ENCODE measurements around the gene OOSP1.
"Not testable (repeated sequence)": the region's sequence is repeated elsewhere in the genome, so short reads cannot be mapped to it uniquely, and the experiment has no call there.

Gene OOSP1

DNA sequence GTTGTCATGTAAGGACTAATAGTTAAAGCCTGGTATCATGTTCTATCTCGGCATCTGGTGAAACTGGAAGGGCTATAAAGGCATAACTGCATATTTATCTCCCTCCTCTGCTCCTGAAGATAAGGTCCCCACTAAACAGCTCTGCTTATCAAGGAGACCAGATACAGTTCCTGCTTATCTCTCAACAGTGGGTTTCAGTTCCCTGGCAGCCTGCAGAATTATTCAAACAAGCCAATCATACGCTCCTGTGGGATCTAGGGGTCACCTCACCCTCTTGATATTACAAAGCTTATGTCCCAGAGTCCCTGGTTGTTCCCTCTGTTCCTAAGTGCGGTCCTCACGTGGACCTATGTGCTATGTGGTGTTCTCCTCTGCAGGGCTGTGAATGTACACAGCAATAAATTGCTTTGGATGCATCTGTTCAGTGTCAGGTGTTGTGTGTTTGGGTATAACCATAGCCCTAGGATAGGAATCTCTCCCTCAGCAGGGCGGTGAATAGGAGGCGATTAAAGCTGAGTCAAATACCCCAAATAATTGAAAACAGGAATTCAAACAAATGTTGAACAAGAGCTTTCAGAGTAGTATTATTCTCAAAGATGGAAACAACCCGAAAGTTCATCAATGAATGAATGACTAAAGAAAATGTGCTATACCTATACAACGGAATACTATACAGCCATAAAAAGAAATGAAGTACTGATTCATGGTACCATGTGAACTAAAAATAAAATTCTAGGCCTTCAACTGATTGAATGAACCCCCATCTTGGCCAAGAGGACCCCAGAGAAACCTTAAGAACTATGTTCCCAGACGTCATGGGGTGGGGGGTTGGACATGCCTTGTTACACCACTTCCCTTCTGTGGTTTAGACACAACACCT is 22.5 kb downstream of the OOSP1 start:
- DNase-seq: no peak

DNA sequence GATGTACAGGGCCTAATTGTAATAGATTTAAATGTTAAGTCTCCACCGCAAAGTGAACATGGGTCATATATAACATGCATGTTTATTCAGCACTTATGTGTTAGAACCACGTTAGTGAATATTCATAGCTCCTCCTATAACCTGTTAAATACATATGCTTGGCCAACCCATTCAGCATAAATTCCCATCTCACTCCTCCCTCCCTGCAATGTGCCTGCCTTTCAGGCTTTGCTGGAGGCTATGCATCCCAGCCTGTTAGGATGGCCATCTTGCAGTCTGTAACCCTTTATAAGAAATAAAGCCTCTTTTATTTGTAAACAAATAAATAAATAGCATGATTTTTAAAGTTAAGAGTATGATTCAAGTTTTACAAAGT is 23.9 kb downstream of the OOSP1 start:
- DNase-seq: no peak

DNA sequence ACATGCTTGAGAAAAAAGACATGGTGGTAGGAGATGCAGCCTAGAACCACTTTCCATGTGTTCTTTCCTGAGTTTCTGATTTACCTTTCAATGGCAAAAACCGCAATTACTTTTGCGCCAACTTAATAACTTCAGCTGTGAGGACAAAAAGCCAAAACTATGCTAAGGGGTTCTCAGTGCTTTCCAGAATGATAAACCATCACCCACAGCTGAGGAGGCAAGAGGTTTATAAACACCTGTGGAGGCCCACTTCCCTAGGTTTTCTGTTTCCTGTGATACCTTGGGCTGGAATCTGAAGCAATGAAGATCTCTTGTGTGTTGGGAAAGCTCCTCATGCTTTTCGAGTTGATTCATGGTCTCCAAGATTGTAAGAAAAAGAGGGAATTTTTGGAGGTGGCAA is 25.5 kb downstream of the OOSP1 start, which contains the start of gene OOSP4A:
OOSP4A (plus strand) TSS at position 301 of the 400 bp plus-strand sequence; CDS start at position 301, 0 bp downstream.
- no peak for DNase-seq

DNA sequence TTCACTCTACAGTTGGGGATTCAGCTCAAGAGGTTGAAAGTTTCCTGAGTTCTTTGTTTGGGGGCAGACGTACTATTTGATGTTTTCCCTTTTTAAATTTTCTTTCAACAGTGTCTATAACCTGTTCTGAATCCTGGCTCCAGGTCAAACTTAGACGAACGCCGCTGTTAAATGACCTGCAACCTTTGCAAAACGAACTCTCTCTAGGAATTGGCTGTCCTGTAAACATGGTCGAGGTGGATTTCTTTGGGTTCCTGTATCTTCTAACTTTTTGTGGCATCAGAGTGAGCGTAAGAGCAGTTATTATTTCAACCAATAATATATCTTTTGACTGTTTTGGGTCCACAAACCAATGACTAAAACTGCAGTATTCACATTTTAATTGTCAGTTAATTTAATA is 27.2 kb downstream of the OOSP1 start:
- no peak for DNase-seq

DNA sequence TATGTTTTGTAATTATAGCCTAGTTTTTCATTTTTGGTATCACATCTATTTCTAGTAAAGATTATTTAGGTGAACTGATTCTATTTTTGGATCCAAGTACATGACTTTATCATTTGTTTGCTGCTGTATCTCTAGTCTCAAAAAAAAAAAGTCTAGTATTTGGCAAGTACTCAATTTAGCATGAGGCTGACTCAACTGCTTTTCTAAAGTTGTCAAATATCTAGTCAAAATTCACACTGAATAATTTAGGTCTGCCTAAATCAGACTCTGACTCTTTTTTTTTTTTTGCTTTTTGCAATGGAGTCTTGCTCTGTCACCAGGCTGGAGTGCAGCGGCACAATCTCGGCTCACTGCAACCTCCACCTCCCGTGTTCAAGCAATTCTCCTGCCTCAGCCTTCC is 28.0 kb downstream of the OOSP1 start:
- DNase-seq: no peak

DNA sequence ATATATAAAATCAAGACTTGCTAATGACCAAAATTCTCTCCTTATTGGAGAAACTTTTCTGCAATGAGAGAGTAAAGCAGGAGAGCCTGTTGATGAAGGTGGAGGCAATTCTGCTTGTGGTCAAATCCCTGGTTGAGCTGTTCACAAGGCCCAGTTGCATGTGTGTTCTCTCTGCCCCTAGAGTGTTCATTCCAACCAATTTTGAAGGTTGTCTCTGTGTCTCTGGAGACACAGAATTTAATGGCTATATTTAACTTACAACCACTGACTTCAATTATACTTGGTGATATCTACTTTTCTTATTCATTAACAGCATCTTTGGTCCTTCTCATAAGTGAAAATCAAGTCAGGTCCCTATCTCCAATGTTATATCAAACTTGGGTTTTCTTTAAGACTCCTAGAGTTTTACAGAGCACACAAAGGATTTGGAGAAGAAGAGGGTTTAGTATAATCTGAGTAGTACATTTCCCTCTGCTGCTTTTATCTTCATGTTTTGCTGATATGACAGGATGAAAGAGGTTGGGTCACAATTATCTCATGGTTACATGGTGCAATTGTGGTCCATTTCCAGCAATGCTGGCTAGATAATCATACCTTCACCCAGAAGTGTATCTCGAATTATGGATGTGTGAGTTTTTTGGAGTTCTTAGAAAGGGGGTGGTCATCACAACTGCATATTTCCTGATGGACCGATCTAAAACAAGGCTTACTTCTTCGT is 29.6 kb downstream of the OOSP1 start:
- no peak for DNase-seq

DNA sequence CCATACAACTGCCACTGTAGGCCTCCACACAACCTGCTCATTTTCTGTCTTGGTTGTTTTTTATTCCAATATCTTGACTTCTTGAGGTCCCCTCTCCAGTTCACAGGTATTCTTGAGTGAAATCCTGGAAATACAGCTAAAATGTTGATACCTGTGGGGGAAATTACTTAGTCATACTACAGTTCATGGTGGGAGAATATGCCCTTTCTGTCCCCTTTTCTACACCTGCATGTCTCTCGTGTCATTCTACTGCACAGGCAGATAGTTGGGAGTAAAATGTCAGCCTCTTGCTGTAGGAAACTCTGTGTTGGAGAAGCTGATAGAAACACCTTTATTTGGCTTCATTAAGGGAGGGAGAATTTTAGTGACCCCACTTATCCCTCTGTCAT is 30.2 kb downstream of the OOSP1 start:
- DNase-seq: no peak

DNA sequence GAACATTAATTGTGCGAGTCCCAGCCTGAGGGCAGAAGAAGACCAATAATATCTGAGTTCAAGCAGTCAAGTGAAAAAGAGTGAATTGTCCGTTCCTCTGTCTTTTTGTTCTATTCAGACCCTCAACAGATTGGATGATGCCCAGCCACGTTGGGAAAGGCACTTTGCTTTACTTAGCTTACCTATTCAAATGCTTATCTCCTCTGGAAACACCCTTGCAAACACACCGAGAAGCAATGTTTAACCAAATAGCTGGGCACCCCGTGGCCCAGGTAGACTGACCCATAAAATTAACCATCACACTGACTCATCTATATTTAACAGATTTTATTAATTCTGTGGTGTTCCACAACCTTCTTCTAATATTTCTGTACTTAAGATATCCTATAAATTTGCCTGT is 34.9 kb downstream of the OOSP1 start:
- no peak for DNase-seq

DNA sequence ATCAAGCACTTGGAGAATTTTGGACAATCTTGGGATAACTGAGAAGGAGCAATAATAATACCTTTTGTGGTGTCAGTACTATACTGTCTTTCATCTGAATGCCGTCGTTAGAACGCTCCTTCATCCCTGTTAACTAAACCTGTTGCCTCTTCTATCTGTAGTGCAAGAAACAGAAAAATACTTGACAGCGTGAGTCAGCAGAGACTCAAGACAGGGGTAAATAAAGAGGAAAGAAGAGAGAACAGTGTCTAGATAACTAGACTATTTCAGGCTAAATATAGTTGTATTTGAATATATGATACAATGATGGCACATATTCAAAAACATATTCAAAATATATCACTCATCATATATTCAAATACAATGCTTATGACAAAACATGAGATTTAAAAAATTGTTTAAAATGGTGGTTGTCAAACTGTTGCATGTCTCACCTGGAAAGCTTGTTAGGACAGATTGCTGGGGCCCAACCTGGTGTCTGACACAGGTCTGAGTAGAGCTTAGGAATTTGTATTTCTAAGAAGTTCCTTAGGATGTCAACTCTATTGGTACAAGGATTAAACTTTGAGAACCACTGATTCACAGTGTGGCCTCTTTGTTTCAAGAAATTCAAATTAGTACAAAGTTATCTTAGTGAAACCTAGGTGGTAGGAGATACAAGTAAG is 43.0 kb downstream of the OOSP1 start:
- no peak for DNase-seq

DNA sequence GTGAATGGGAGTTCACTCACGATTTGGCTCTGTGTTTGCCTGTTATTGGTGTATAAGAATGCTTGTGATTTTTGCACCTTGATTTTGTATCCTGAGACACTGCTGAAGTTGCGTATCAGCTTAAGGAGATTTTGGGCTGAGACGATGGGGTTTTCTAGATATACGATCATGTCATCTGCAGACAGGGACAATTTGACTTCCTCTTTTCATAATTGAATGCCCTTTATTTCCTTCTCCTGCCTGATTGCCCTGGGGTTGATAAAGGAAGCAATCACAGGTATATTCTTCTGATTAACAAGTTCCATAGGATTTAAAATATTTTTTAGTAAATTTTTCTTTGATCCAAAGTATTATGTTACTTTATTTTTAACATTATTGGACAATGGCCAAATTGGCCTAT is 43.8 kb downstream of the OOSP1 start:
- not testable (repeated sequence) for DNase-seq

DNA sequence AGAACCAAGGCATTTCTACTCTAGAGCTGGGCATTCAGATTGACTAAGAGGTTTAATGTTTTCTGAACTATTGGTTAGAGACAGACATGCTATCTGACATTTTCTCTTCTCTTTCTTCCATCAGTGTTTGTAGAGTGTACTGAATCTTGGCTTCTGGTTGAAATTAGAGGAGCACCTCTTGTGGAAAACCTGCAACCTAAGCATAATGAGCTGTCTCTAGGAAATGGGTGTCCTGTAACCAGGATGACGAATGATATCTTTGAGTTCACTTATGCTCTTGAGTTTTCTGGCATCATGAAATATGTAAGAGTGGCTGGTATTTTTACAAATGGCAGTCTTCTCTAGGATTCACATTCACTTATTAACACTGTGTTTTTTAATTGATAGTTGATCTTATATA is 45.0 kb downstream of the OOSP1 start:
- no peak for DNase-seq

DNA sequence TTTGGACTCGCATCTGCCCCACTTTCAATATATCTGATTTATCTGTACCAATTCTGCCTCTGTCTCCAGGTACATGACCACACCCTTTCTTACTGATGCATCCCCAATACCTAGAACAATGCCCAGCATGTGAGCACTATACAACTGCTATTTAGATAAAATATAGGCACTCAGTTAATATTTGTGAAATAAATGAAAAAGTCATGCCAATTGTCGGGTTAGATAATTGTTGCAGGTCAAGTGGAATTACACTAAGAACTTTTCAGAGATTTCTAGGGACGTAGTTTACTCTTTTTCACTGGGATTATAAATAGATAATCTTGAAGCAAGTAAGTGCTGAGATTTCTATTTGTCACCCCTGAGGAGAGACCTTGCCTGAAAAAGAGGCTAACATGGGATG is 46.1 kb downstream of the OOSP1 start:
- no peak for DNase-seq

DNA sequence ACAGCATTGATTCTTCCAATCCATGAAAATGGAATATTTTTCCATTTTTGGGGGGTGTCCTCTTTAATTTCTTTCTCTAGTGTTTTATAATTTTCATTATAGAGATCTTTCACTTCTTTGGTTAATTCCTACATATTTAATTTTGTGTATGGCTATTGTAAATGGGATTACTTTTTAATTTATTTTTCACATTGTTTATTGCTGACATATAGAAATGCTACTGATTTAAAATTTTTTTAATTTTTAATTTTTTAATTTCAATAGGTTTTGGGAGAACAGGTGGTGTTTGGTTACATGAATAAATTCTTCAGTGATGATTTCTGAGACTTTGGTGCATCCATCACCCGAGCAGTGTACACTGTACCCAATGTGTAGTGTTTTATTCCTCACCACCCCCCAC is 52.2 kb downstream of the OOSP1 start:
- no peak for DNase-seq

DNA sequence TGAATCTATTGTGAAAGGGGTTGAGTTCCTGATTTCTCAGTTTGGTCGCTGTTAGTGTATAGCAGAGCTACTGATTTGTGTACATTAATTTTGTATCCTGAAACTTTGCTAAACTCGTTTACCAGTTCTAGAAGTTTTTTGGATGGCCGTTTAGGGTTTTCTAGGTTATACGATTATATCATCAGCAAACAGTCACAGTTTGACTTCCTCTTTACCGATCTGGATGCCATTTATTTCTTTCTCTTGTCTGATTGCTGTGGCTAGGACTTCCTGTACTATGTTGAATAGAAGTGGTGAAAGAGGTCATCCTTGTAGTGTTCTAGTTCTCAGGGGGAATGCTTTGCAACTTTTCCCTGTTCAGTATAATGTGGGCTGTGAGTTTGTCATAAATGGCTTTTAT is 54.2 kb downstream of the OOSP1 start:
- DNase-seq: no peak

DNA sequence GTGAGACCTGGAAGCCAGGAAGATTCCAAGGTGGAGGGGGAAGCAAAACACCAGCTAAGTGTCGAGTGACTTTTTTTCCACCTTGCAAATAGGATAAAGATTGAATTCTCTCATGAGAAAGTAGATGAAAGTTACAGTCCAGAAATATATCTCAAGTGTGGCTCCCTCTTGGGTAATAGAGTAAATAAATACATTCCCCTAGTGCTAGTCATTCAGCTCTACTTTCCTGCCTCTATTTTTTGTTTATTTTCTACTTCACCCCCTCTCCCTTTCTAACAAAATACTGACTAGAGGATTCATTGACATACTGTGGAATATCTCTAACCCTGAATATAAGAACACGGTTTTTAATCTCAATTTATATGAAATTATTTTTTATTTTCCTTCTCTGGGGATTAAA is 59.6 kb downstream of the OOSP1 start:
- DNase-seq: no peak

DNA sequence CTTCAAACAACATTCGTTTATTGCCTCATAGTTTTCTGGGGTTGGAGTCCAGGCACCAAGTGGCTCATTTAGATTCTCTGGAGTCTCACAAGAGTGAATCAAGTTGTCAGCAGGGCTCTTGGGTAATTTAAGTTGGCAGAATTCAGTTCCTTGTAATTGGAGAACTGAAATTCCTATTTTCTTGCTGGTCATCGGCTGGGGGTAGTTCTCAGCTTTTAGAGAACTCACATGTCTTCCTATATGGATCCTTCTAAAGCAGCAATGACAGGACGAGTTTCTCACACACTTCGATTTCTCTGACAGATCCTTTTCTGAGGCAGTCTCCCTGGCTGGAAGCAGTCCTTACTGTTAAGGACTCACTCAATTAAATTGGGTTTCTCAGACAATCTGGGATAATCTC is 61.5 kb downstream of the OOSP1 start:
- no peak for DNase-seq

DNA sequence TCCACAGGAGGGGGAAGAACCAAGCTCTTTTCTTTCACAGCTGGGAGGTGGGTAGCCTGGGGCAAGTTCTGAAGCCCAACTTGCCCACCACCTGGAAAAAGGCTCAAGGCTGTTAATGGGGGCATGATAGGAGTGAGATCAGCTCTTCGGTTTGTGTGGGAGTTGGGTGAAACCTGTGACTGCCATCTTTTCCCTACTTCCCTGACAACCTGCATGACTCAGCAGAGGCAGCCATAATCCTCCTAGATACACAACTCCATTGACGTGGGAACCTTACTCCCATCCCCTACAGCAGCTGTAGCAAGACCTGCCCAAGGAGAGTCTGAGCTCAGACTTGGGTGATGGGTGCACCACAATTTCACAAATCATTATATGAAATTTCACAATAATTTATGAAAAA is 65.5 kb downstream of the OOSP1 start:
- no peak for DNase-seq

DNA sequence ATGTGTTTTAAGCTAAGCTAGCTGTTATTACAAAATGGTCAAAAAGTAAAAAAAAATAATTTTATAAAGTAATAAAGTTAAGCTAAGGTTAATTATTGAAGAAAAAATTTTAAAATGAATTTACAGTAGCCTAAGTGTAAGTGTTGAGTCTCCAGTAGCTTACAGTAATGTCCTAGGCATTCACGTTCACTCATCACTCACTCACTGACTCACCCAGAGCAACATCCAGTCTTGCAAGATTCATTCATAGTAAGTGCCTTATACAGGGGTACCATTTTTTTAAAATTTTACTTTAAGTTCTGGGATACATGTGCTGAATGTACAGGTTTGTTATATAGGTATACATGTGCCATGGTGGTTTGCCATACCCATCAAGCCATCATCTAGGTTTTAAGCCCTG is 67.1 kb downstream of the OOSP1 start:
- DNase-seq: no peak
